ENCODE data around the gene ADGRG3. TPM values are rescaled to one million over a fixed set of nuclear protein-coding genes. Genes with fewer than 3 reads are reported as not detected.
A peak's percentile ranks its signal among the peaks of the same experiment; 100 is the strongest.

Gene ADGRG3
- total RNA-seq, 1 experiment from 2014 or later: 0.46 TPM

GRCh38 chr16:57676553-57677085 lies 8.5 kb downstream of the ADGRG3 start:
- H3K9ac ChIP-seq (ENCODE audit: extremely low read depth, insufficient read length, low read length): no peak overlapping the region
- H2AK5ac ChIP-seq (ENCODE audit: insufficient read length, low read length): no peak overlapping the region
- H2BK12ac ChIP-seq (ENCODE audit: insufficient read length, low read depth, low read length): no peak overlapping the region
- H4K8ac ChIP-seq (replicated peaks; ENCODE audit: insufficient read length, low read depth, low read length): no peak overlapping the region
- no peak overlapping the region for H2BK120ac ChIP-seq (ENCODE audit: low read depth, low read length, poor library complexity, severe bottlenecking)
- no peak overlapping the region for H2AFZ ChIP-seq (ENCODE audit: low read length)
- no peak overlapping the region for H3K18ac ChIP-seq (ENCODE audit: insufficient read length, low read depth, low read length)
- no peak overlapping the region for H4K91ac ChIP-seq (ENCODE audit: insufficient read length, low read depth, low read length)
- no peaks in the 10 kb centered on the region for H3K27me3 ChIP-seq (ENCODE audit: insufficient read depth, low read length)
- peak overlapping the region in 1 of 2 experiments; percentile 10; a peak in 2 of 5 replicates for H3K4me3 Mint-ChIP-seq
- no peak overlapping the region for H3K56ac ChIP-seq (ENCODE audit: insufficient read length, low read depth, low read length)
- H3K79me2 ChIP-seq (ENCODE audit: insufficient read depth, low read length): no peaks in the 10 kb centered on the region
- no peaks in the 10 kb centered on the region for H3K9me3 Mint-ChIP-seq
- no peak overlapping the region for H3T11ph ChIP-seq (ENCODE audit: low read length)
- peaks cover 2 to 40% of the 10 kb centered on the region in 2 experiments for H3K4me1 Mint-ChIP-seq
- no CpG with 5 or more reads among the region's 4 CpGs for WGBS (ENCODE audit: extremely low coverage, insufficient read length, low lambda C conversion rate)
- no peaks in the 10 kb centered on the region for H3K23me2 ChIP-seq (ENCODE audit: insufficient read length, low read depth, low read length, poor library complexity, severe bottlenecking)
- H3K27me3 Mint-ChIP-seq (ENCODE audit: low read depth): peaks cover 24% of the 10 kb centered on the region
- no peaks in the 10 kb centered on the region for H3K9me3 ChIP-seq (ENCODE audit: control insufficient read depth, low read depth, low read length)
- no peaks in the 10 kb centered on the region for H3K79me1 ChIP-seq (ENCODE audit: insufficient read depth, low read depth, low read length, poor library complexity, severe bottlenecking)
- H2BK5ac ChIP-seq (ENCODE audit: insufficient read length, low read length): no peak overlapping the region
- H3K14ac ChIP-seq (ENCODE audit: insufficient read depth, low read length): no peak overlapping the region
- DNase-seq: no peak
- no peak overlapping the region for H3K4me2 ChIP-seq (ENCODE audit: insufficient read depth, insufficient read length, low read length)
- no peak overlapping the region for H2BK15ac ChIP-seq (ENCODE audit: low read depth, low read length)
- H3K36me3 Mint-ChIP-seq (ENCODE audit: insufficient read depth in 1 of 3, low read depth in 3 of 3): no peaks in the 10 kb centered on the region
- H3K27ac ChIP-seq (ENCODE audit: insufficient read length, low read depth, low read length): no peak overlapping the region
- H3K23ac ChIP-seq (ENCODE audit: insufficient read length, low read depth, low read length): no peak overlapping the region
- no peak overlapping the region for H4K5ac ChIP-seq (ENCODE audit: insufficient read length, low read depth, low read length)
- no peak overlapping the region for H3K4ac ChIP-seq (ENCODE audit: low read depth, low read length)
- H3K4me1 ChIP-seq (ENCODE audit: insufficient read depth, low read length): peaks cover 4% of the 10 kb centered on the region; the same call in 1 of the 2 replicates
- H2BK20ac ChIP-seq (ENCODE audit: low read depth, low read length, poor library complexity, severe bottlenecking): no peak overlapping the region
- TF ChIP-seq, protein P1, sequence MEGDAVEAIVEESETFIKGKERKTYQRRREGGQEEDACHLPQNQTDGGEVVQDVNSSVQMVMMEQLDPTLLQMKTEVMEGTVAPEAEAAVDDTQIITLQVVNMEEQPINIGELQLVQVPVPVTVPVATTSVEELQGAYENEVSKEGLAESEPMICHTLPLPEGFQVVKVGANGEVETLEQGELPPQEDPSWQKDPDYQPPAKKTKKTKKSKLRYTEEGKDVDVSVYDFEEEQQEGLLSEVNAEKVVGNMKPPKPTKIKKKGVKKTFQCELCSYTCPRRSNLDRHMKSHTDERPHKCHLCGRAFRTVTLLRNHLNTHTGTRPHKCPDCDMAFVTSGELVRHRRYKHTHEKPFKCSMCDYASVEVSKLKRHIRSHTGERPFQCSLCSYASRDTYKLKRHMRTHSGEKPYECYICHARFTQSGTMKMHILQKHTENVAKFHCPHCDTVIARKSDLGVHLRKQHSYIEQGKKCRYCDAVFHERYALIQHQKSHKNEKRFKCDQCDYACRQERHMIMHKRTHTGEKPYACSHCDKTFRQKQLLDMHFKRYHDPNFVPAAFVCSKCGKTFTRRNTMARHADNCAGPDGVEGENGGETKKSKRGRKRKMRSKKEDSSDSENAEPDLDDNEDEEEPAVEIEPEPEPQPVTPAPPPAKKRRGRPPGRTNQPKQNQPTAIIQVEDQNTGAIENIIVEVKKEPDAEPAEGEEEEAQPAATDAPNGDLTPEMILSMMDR (conservative IDR thresholded peaks at IDR 0.05): no peak
- peak overlapping the region in 1 of 3 experiments; percentile 8; a peak in 1 of 7 replicates for H3K27ac Mint-ChIP-seq
- no peaks in the 10 kb centered on the region for H4K20me1 ChIP-seq (ENCODE audit: control insufficient read depth, insufficient read depth, insufficient read length)
